OCI-LY7 (cell line): ENCODE measurements around the gene CD247.

ENCODE experiments used
- EZH2phosphoT487 ChIP-seq: fragments of 200-600 bp; sonication (generic); IDR thresholded peaks from 2 replicates; pipeline ENCODE4 v1.6.1; 2018; ENCODE audit warnings: low read depth, borderline replicate concordance, mild to moderate bottlenecking, mixed run types, antibody characterized with exemption, low read length, moderate library complexity, mixed read lengths
- TF ChIP-seq, protein P1 (sequence below): fragments of 200-600 bp; sonication (generic); conservative IDR thresholded peaks from 2 replicates; pipeline ENCODE4 v1.5.1; 2014; ENCODE audit warnings: mild to moderate bottlenecking, antibody characterized with exemption, low read length, moderate library complexity, mixed read lengths

DNA sequence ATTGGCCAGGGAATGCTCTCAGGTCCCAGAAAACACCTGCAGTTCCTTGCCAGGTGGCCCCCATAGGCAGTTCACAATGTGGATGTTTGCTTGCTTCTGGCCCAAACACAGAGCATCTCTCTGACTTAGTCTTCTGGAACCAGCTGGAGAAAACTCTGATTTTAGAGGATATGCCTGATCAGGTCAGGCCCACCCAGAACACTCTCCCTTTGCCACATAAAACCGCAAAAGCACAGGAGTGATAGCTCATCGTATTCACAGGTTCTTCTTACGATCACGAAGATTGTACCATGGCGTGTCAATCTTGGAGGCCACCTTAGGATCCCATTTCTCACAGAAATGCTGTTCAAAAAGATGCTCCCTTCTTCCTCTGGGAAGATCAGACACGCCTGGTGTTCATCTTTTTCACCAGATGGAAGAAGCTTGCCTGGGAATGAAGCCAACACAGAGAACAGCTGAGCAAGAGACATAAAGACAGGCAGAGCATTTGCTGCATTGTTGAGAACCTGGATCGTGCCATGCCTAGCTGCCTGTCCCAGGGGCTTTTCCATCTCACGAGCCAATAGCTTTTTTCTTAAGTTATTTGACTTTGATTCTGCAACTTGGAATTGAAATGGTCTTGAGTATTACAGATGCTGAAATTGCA lies 11.6 kb upstream of the CD247 start:
- TF ChIP-seq, protein P1, sequence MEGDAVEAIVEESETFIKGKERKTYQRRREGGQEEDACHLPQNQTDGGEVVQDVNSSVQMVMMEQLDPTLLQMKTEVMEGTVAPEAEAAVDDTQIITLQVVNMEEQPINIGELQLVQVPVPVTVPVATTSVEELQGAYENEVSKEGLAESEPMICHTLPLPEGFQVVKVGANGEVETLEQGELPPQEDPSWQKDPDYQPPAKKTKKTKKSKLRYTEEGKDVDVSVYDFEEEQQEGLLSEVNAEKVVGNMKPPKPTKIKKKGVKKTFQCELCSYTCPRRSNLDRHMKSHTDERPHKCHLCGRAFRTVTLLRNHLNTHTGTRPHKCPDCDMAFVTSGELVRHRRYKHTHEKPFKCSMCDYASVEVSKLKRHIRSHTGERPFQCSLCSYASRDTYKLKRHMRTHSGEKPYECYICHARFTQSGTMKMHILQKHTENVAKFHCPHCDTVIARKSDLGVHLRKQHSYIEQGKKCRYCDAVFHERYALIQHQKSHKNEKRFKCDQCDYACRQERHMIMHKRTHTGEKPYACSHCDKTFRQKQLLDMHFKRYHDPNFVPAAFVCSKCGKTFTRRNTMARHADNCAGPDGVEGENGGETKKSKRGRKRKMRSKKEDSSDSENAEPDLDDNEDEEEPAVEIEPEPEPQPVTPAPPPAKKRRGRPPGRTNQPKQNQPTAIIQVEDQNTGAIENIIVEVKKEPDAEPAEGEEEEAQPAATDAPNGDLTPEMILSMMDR, result no peak
- no peak for TF ChIP-seq EZH2phosphoT487
